B cell (primary cell): Measurements from ENCODE around the gene SEMA4C. TPM values are rescaled to one million over a fixed set of nuclear protein-coding genes. Genes with fewer than 3 reads are reported as not detected.

Source experiments
- polyA plus RNA-seq: library from polyadenylated mRNA; depleted of rRNA; stranded (reverse); fragments of >200 nt; gene quantifications from 2 replicates; pipeline ENCODE4 v1.2.3, GENCODE V29; 2012
- total RNA-seq, 2 donors: library from RNA; stranded (reverse); fragments of 120-200 nt in 1 of 2; gene quantifications; 1 replicate in 1 of 2; 2 replicates in 1 of 2; pipeline versions ENCODE4 v1.2.3 to v1.2.4, GENCODE V29; 2013 to 2022

SEMA4C gene
- total and polyA plus RNA-seq, 2 donors (not counting 1 experiment from before 2014, with no cell fraction given), result 0.28 to 0.94 TPM

Other genes with a start within 250 kb of the SEMA4C start
- 55.4 and 56.9 TPM in 2 replicates for gene KANSL3, start 231.8 kb downstream of the SEMA4C start, total RNA-seq
- gene KANSL3, start 231.8 kb downstream of the SEMA4C start, polyA plus RNA-seq, result 22.2 and 24.3 TPM in 2 replicates
- not detected in 2 replicates for gene FER1L5, start 227.3 kb downstream of the SEMA4C start, total RNA-seq
- not detected in 2 replicates for gene FER1L5, start 227.3 kb downstream of the SEMA4C start, polyA plus RNA-seq
- 10.7 TPM in 2 replicates for gene LMAN2L, start 130.0 kb downstream of the SEMA4C start, total RNA-seq
- 5.6 and 5.7 TPM in 2 replicates for gene LMAN2L, start 130.0 kb downstream of the SEMA4C start, polyA plus RNA-seq
- gene CNNM4, start 109.2 kb downstream of the SEMA4C start, total RNA-seq, result 24.0 and 25.6 TPM in 2 replicates
- gene CNNM4, start 109.2 kb downstream of the SEMA4C start, polyA plus RNA-seq, result 13.0 and 15.1 TPM in 2 replicates
- gene CNNM3, start 53.8 kb downstream of the SEMA4C start, total RNA-seq, result 52.1 and 54.7 TPM in 2 replicates
- gene CNNM3, start 53.8 kb downstream of the SEMA4C start, polyA plus RNA-seq, result 23.8 and 28.8 TPM in 2 replicates
- gene ANKRD23, start 26.1 kb downstream of the SEMA4C start, total RNA-seq, result 9.8 and 11.3 TPM in 2 replicates
- gene ANKRD23, start 26.1 kb downstream of the SEMA4C start, polyA plus RNA-seq, result 7.3 and 8.8 TPM in 2 replicates
- 14.8 and 16.8 TPM in 2 replicates for gene ANKRD39, start 12.1 kb downstream of the SEMA4C start, total RNA-seq
- gene ANKRD39, start 12.1 kb downstream of the SEMA4C start, polyA plus RNA-seq, result 12.8 and 19.3 TPM in 2 replicates
- not detected in 2 replicates for gene FAM178B, start 116.5 kb upstream of the SEMA4C start, total RNA-seq
- not detected in 2 replicates for gene FAM178B, start 116.5 kb upstream of the SEMA4C start, polyA plus RNA-seq
- 20.6 and 22.8 TPM in 2 replicates for gene FAHD2B, start 224.8 kb upstream of the SEMA4C start, total RNA-seq
- 6.9 and 12.4 TPM in 2 replicates for gene FAHD2B, start 224.8 kb upstream of the SEMA4C start, polyA plus RNA-seq
- gene ANKRD36, start 243.1 kb upstream of the SEMA4C start, total RNA-seq, result 76.6 and 81.9 TPM in 2 replicates
- gene ANKRD36, start 243.1 kb upstream of the SEMA4C start, polyA plus RNA-seq, result 4.1 and 5.4 TPM in 2 replicates